HG02870 (cell line): Measurements from ENCODE around the gene COX7B.
"Not testable (repeated sequence)": the region's sequence is repeated elsewhere in the genome, so short reads cannot be mapped to it uniquely, and the experiment has no call there.

Source experiments
- ATAC-seq: cut with Tn5 transposase; IDR thresholded peaks from one replicate; pipeline ENCODE4 v1.9.1; 2021; ENCODE audit warnings: mild to moderate bottlenecking, moderate library complexity; ENCODE audit not compliant: unreplicated experiment

COX7B gene

GRCh38 chrX:77945031-77945430 lies 45.8 kb downstream of the COX7B start:
- not testable (repeated sequence) for ATAC-seq

- no peak for ATAC-seq
Observed at GRCh38 chrX:77945910-77946545, 46.8 kb downstream of the COX7B start.

GRCh38 chrX:77946571-77946970 lies 47.3 kb downstream of the COX7B start:
- no peak for ATAC-seq

- no peak for ATAC-seq
Observed at GRCh38 chrX:77949840-77950239, 50.6 kb downstream of the COX7B start.

- ATAC-seq, result no peak
Observed at GRCh38 chrX:77952173-77952572, 52.9 kb downstream of the COX7B start.

- ATAC-seq, result no peak
Observed at GRCh38 chrX:77953302-77953701, 54.0 kb downstream of the COX7B start.

- no peak for ATAC-seq
Observed at GRCh38 chrX:77953708-77954107, 54.4 kb downstream of the COX7B start.
